Stomach (tissue), 4 donors: Measurements from ENCODE around the gene TENM4.

Experiments used
- POLR2AphosphoS5 ChIP-seq, 3 donors: sonication (generic); formaldehyde crosslinking; IDR thresholded peaks; one replicate each; pipeline ENCODE4 v1.6.1; 2016; ENCODE audit warnings: antibody characterized with exemption in 3 of 3
- TF ChIP-seq, protein P1 (sequence below), 7 experiments: fragments of 450-650 bp in 4 of 7; fragments of 200-600 bp in 3 of 7; sonication (generic) in 3 of 7; IDR thresholded peaks; one replicate each; pipeline ENCODE4 v1.5.1; 2016 to 2019; ENCODE audit warnings: antibody characterized with exemption in 7 of 7, control low read depth in 2 of 7, mild to moderate bottlenecking in 1 of 7

DNA sequence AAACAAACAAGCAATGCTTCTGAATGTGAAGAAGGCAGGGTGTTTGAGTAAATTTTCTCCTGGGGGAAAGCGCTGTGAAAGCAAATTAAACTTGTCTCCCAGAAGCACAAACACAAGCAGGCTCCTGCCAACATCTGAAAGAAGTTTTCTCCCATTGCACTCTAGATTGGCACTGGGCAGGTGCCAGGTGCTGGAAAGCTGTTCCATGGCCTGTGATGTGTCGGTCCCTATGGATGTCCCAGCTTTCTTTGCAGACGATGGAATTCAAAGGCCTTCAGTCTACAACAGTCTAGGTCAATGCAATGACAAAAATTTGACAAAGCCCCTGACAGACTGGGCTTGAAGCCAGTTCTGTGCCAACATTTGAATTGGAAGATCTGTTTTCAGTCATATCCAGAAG is 620.1 kb downstream of the TENM4 start:
- TF ChIP-seq, protein P1, sequence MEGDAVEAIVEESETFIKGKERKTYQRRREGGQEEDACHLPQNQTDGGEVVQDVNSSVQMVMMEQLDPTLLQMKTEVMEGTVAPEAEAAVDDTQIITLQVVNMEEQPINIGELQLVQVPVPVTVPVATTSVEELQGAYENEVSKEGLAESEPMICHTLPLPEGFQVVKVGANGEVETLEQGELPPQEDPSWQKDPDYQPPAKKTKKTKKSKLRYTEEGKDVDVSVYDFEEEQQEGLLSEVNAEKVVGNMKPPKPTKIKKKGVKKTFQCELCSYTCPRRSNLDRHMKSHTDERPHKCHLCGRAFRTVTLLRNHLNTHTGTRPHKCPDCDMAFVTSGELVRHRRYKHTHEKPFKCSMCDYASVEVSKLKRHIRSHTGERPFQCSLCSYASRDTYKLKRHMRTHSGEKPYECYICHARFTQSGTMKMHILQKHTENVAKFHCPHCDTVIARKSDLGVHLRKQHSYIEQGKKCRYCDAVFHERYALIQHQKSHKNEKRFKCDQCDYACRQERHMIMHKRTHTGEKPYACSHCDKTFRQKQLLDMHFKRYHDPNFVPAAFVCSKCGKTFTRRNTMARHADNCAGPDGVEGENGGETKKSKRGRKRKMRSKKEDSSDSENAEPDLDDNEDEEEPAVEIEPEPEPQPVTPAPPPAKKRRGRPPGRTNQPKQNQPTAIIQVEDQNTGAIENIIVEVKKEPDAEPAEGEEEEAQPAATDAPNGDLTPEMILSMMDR (IDR thresholded peaks at IDR 0.05), result no peak
- TF ChIP-seq POLR2AphosphoS5 (IDR thresholded peaks at IDR 0.05), result no peak
